GM19397 (cell line): ENCODE data around the gene UBIAD1.
"Not testable (repeated sequence)": the region's sequence is repeated elsewhere in the genome, so short reads cannot be mapped to it uniquely, and the experiment has no call there.

Source experiments
- ATAC-seq: cut with Tn5 transposase; IDR thresholded peaks from one replicate; pipeline ENCODE4 v1.9.1; 2021; ENCODE audit warnings: mild to moderate bottlenecking, moderate library complexity; ENCODE audit not compliant: unreplicated experiment

The UBIAD1 gene, protein sequence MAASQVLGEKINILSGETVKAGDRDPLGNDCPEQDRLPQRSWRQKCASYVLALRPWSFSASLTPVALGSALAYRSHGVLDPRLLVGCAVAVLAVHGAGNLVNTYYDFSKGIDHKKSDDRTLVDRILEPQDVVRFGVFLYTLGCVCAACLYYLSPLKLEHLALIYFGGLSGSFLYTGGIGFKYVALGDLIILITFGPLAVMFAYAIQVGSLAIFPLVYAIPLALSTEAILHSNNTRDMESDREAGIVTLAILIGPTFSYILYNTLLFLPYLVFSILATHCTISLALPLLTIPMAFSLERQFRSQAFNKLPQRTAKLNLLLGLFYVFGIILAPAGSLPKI

DNA sequence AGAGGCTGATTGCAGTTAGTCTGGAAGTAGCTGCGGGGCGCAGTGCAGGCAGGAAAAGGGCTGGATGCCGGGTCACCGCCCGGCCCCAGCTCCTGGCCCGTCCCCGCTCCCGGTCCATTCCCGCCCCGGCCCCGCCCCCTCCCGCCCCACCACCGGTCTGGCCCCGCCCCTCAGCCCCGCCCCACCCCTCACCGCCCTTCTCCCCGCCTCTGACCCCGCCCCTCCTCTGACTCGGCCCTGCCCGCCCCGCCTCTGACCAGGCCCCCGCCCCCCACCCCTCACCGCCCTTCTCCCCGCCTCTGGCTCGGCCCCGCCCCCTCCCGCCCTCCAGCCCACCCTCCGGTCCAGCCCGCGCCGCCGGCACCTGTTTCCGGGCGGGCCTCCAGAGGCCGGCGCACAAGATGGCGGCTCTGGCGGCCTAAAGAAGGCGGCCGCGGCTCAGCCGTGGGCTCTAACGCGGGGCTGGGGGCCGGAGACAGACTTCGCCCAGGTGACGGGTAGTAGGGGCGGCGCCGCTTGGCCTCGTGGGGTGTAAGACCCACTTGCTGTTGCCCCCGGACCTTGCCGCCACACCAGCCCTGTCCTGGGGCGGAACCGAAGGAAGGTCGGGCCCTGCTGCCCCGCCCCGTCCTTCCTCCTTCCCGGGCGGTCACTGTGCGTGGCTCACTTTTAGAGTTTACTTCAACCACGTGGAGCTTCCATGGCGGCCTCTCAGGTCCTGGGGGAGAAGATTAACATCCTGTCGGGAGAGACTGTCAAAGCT lies at the start of gene UBIAD1:
UBIAD1 (plus strand) TSS at position 367 of the 763 bp plus-strand sequence; CDS start at position 701, 334 bp downstream.
- ATAC-seq = peak; percentile 87

DNA sequence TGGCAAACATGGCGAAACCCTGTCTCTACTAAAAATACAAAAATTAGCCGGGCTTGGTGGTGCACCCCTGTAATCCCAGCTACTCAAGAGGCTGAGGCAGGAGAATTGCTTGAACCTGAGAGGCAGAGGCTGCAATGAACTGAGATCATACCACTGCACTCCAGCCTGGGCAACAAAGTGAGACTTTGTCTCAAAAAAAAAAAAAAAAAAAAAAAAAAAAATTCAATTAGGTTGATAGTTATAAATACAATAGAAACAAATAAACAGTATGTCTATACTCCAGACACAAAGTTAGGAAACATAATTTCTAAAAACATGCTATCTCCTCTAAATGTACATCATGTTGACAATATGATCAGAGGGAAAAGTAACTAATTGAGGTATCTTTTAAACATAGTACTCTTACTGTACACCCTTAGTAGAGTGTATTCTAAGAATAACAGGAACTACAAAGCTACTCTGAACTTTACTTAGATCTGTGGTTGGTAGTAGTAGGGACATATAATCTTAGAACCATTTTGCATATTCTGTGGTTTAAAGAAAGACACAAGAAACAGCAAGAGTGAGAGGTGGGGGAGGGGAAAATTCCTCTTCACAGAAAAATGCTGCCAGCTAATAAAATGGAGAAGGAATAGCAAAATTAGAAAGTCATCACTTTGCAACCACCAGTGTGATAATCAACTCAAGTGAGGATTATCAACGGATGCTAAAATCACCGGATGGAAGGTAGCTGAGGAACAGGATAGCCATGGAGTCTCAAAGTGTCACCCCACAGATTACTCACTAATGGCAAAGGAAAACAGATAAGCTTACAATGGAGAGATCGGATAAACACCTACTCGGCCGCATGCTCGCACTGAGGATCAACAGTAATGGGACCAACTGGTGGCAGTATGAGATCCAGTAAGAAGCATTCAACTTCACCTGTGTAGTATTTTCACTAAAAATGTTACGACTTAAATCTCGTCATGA lies 45.6 kb upstream of the UBIAD1 start:
- no peak for ATAC-seq

DNA sequence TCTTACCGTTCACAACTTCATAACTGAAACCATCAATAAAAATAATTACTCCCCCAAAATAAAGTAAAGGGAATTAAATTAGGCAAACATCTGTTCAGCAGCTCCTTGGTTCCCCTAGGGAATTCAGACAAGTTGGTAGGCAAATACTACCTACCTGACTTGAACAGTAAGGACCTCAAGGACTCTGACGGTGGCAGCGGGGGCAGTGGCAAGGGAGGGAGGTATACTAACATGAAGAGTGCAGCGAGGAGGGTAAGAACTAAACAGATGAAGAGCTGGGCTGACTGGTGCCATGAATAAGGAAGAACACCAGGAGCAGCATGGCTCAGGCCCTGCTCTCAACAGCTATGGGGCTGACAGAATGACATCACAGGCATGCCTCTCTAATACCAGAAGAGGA lies 43.8 kb upstream of the UBIAD1 start:
- ATAC-seq = no peak

DNA sequence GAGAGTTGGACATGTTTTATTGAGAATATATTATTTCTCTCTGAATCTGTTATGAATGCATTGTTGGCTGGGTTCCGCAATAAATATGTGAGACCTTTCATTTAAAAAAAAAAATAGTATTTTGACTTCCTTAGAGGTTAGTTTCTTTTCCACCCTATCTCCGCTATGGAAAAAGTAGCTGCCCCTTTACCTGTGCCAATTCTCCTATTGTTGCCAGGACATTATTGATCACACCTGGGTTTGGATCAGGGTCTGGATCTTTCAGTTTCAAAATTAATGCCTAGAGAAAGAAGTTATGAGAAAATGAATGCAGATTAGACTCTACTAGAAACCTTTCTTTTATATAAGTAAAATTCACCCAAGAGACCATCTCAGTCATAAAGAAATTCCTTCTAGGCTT lies 39.8 kb upstream of the UBIAD1 start:
- no peak for ATAC-seq

DNA sequence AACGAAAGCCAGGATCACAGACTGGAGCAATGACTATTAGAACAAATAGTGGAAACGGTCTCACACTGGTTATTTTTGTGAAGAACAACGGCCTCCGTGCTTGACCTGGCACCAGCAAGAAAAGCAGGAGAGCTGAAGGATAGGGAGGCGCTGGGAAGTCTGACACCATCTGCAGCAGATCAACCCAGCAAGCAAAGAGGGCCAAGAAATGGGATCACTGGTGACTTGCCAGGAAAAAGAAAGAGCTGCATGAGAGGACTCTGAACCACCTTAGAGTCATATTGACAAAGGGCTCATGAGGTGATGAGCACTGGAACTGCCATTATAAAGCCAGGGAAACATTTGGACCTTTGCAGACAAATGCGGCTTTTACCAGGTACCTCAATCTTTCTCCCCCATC lies 35.6 kb upstream of the UBIAD1 start:
- ATAC-seq = no peak

DNA sequence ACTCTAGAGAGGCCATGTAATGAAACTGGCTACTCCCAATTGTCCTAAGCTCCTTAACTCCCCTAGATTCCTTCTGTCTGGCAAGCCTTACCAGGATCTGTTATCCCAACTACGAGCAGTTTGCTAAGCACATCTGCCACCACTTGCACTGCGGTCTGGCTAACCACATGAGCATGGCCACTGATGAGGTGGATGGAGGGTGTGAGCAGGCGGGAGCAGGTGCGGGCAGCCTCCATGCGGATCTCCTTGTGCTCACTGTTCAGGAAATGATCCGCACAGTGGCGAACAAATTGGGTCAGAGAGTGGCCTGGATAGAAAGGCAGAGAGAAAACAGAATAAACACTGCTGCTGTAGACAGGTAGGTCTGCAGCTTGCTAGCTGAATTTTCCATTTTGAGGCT lies 34.7 kb upstream of the UBIAD1 start:
- ATAC-seq = no peak

DNA sequence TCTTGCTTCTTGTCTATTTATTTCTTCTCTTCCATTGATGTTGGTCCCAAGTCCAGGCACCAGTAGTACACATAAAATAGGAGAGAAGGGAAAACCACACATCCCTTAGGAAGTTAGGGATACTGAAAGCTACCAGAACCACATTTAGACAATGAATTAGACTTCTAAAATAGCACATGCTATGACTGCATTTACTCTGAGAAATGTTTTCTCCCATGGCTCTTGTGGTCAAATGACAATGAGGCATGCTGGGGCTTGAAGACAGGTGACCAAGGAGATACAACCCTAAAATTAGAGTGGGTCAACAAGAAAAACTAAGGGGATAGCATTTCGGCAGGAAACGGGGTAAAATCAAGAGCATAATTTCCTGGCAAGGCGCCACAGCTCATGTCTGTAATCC lies 27.8 kb upstream of the UBIAD1 start:
- ATAC-seq = no peak

DNA sequence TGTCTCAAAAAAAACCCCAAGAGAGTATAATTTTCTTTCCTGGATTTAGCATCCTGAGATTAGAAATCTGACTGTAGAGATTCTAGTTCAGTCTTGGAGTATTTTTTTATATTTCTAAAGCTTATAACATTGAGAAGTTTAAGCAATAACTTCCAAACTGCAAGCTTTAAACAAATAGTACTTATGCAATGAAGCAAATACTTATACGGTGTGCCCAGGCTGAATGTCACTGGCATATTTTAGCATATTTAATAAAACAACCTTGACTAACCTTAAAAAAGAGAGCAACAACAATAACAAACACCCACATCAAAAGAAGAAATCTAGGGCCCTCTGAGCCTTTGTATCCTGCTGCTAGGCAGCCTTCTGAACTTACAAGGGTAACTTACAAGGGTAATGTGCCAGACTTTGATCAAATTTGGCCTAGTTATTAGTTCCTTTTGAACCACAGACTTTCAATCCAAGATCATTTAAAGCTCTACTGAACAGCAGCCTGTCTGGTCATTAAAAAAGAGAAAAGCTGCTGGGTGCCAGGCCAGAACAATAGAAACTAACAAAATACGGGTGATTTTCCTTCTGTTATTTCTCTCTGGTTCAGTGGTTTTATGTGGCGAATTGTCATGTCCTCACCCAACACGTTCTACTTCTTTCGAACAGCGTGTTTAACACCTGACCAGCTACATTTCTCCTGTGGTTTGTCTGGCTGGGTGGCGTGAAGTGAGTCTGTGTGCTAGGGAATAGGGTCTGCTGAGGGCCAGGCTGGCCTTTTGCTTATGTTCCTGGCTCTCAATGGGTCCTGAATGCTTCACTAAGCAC lies 26.9 kb upstream of the UBIAD1 start:
- no peak for ATAC-seq

DNA sequence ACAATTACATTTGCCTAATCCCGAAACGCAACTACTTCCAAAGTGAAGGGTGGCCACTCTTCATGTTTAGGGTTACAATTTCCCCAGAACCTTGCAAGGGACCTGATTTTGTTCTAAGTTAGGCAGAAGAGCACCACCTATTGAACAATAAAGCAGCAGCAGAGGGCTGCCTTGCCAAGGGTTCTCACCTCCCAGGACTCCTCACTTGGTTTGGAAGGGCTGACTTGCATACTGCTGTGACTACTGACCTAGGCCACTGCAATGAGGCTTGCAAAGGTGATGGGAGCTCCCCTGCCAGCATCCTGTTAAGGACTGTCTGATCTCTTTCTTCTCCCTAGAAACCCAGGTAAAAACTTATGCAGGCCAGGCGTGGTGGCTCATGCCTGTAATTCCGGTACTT lies 24.8 kb upstream of the UBIAD1 start:
- no peak for ATAC-seq

DNA sequence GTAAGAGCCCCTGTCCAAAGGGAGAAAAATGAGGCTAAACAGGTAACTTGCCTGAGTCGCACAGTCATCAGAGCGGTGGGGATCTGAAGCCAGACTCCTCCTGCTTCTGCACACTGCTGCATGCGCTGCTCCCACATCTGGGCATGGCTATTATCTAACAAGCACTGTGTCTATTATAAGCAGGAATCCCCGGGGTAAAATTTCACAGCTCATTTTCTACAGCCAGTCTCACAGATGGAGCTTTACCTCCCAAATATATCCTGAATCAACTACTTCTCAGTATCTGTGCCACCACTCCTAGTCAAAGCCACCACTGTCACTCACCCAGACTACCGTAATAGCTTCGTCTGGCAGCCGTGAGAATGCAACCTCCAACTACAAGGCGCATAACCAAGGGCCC lies 20.5 kb upstream of the UBIAD1 start:
- no peak for ATAC-seq

DNA sequence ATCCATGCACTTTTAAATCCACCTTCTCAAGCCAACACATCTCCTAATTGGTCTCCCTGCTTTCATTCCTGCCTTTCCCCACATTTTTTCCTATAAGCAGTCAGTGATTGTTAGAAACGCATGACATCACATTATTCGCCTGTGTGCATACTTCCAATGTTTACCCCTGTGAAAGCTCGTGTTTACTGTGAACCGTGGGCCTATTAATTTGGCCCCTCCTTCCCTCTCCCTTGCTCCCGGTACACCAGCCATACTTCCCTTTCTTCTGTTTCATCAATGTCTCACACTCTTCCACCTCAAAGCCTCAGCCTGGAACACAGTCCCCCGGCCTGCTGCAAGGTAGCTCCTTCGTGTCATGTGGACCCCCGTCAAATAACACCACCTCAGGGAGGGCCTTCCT lies 19.8 kb upstream of the UBIAD1 start:
- no peak for ATAC-seq

DNA sequence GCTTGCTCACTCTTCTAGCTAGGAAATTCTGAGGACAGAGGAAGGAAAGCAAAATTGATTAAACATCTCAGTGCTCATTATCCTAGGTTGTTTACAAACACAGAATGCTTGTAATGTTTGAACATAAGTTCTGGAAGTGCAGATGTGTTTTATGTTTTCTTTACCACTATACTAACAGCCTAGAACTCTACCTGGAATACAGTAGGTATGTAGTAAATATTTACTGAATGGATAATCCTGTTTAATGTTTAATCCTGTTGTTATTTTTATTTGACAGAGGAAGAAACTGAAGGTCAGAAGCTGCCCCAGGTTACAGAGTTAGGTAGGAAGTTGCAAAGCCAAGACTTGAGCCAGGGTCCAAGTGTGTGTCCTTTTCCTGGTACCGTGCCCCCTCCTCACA lies 16.7 kb upstream of the UBIAD1 start:
- ATAC-seq = no peak

DNA sequence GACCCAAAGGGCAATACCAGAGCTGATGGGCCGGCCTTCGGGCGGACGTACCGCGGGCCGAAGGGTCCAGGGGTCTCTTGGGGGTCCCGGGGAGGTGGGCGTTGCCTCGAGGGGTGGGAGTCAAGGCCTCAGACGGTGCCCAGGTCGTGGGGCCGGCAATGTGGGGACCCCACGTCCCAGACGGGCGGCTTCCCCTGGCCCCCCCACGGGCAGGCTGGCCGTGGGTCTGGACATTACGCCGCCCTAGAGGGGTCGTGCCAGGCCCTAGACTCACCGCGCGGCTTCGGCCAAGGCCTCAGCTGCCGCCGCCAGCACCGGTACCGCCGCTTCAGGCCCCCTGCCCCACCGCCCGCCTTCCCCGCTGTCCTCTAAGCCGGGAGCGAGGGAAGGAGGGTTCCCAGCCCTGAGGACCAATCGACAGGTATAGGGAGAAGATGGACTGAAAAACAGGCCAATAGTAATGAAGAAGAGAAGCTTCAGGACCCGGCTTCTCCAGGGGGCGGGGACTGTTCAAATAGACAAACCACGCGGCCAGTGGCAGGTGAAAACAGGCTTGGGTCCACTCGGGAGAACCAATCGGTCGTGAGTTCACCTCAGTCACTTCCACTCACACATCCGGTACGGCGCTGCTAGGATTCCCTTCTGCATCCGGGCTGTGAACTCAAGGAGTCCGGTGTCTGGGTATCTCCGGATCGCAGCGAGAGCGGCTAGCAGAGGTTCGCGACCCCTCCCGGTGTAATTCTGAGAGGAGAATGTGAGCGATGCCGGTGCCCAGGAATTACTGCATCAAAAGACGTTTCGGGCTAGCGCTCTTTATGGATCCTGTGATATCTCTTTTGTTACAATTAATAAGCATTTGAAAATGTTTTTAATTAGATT lies 10.6 kb upstream of the UBIAD1 start, which contains the start of gene MTOR:
MTOR (minus strand) TSS at position 381 of the 879 bp plus-strand sequence. CDS start 3,142 bp downstream, outside the sequence.
- ATAC-seq = peak; percentile 93

DNA sequence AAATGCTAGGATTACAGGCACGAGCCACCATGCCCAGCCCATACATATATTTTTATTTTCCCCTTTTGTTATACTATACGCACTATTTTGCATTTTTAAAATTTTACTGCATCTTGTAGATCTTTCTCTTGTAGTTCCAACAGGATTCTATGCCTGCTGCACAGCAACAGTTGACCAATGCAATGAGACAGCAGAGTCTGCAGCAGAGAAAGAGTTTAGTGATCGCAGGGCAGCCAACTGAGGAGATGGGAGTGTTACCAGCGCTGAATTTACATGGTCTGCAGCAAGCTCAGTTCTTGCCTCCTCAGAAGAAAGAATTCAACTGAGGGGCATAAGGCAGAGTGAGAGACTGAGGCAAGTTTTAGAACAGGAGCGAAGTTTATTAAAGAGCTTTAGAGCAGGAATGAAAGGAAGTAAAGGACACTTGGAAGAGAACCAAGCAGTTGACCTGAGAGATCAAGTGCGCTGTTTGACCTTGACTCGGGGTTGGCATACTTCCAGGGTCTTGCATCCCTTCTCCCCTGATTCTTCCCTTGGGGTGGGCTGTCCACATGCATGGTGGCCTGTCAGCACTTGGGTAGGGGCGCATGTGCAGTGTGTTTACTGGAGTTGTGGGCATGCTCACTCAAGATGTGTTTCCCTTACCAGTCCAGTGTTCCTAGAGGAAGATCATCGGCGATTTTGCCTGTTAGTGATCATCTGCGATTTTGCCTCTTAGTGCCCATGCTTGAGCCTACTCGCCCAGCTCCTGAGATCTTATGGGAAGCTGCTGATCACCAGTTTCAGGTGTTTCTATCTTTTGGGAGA lies 6.5 kb upstream of the UBIAD1 start:
- no peak for ATAC-seq

DNA sequence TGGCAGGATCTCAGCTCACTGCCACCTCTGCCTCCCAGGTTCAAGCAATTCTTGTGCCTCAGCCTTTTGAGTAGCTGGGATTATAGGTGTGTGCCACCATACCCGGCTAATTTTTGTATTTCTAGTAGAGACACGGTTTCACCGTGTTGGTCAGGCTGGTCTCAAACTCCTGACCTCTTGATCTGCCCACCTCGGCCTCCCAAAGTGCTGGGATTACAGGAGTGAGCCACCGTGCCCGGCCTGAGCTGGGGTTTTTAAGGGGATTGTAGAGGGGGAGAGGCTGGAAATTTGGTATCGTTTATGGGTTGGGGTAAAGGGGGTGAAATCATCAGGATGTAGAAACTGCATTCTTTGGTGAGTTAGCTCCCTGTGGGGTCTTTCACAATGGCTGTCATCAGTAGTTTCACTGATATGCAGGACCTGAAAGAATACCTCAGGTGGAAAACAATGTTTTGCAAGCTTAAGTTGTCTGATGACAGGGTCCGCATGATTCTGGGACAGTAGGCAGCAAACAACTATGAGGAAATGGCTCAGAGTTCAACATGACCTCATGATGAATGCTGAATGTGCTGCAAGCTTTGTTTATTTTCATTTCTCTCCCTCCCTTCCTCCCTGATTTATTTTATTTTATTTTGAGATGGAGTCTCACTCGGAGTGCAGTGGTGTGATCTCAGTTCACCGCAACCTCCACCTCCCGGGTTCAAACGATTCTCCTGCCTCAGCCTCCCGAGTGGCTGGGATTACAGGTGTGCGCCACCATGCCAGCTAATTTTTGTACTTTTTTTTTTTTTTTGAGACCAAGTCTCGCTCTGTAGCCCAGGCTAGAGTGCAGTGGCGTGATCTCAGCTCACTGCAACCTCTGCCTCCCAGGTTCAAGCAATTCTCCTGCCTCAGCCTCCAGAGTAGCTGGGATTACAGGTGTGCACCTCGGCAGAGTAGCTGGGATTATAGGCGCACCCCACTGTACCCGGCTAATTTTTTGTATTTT lies 5.4 kb upstream of the UBIAD1 start:
- ATAC-seq = not testable (repeated sequence)

DNA sequence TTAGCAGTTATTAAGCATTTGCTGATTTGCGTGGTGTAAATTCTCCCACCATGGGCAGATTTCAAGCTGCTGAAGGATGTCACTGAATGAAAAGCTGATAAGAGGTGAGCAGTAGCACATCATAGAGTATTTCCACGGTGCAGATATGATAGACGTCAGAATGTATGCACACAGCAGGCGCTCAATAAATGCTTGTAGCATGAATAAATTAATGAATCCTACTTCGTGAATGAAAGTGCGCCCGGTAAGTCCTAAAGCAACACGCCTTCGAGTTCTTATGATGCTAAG lies 510 bp upstream of the UBIAD1 start:
- ATAC-seq = no peak

DNA sequence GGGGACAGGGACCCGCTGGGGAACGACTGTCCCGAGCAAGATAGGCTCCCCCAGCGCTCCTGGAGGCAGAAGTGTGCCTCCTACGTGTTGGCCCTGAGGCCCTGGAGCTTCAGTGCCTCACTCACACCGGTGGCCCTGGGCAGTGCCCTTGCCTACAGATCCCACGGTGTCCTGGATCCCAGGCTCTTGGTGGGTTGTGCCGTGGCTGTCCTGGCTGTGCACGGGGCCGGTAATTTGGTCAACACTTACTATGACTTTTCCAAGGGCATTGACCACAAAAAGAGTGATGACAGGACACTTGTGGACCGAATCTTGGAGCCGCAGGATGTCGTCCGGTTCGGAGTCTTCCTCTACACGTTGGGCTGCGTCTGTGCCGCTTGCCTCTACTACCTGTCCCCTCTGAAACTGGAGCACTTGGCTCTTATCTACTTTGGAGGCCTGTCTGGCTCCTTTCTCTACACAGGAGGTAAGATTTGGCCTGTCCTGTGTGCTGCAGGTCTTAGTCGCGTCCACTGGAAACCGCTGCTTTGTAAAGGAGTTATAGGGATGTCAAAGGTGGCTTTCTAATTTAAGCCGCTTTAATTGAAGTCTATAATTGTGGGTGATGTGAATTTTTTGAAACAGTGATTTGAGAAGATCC lies 717 bp downstream of the UBIAD1 start:
- ATAC-seq = peak; percentile 34
